HG03066 (cell line): ENCODE results near the gene PGM3.

Experiments
- ATAC-seq: cut with Tn5 transposase; IDR thresholded peaks from one replicate; pipeline ENCODE4 v1.9.1; 2021; ENCODE audit warnings: low read depth; ENCODE audit not compliant: unreplicated experiment

PGM3 gene

GRCh38 chr6:83119742-83120300, 73.2 kb downstream of the PGM3 start:
- ATAC-seq, result no peak

- no peak for ATAC-seq
Measured at GRCh38 chr6:83117802-83118201, 75.3 kb downstream of the PGM3 start.
